ENCODE results near the gene AP1G1.

AP1G1 gene

GRCh38 chr16:71732587-71732986, 76.0 kb downstream of the AP1G1 start:
- no peak overlapping the region for H3K4me3 ChIP-seq (ENCODE audit: low read length)
- TF ChIP-seq CTCF (conservative IDR thresholded peaks at IDR 0.05; ENCODE audit: low read length) = no peak
- no peak for DNase-seq (ENCODE audit: low read depth)

GRCh38 chr16:71727551-71728324, 80.9 kb downstream of the AP1G1 start:
- DNase-seq (ENCODE audit: low read depth) = no peak
- no peak for TF ChIP-seq CTCF (conservative IDR thresholded peaks at IDR 0.05; ENCODE audit: low read length)
- no peak overlapping the region for H3K4me3 ChIP-seq (ENCODE audit: low read length)

- TF ChIP-seq CTCF (conservative IDR thresholded peaks at IDR 0.05; ENCODE audit: low read length) = no peak
- peak; percentile 37 for DNase-seq (ENCODE audit: low read depth)
Measured at GRCh38 chr16:71726476-71727315, 81.9 kb downstream of the AP1G1 start.

GRCh38 chr16:71724320-71724751, 84.3 kb downstream of the AP1G1 start, which contains the start of gene PHLPP2:
Gene PHLPP2, minus strand, starts transcription at chr16:71724701. Its CDS starts 9,906 bp downstream, at chr16:71714795.
- no peak for TF ChIP-seq CTCF (conservative IDR thresholded peaks at IDR 0.05; ENCODE audit: low read length)
- H3K4me3 ChIP-seq (ENCODE audit: low read length) = peak within 1 kb of the TSS; percentile 79
- DNase-seq (ENCODE audit: low read depth) = no peak

More at GRCh38 chr16:71726476-71727315, 81.9 kb downstream of the AP1G1 start:
- H3K4me3 ChIP-seq (ENCODE audit: low read length) = no peak overlapping the region

- peak overlapping the region; percentile 79 for H3K4me3 ChIP-seq (ENCODE audit: low read length)
- no peak for TF ChIP-seq CTCF (conservative IDR thresholded peaks at IDR 0.05; ENCODE audit: low read length)
- peak; percentile 52 for DNase-seq (ENCODE audit: low read depth)
Measured at GRCh38 chr16:71723537-71724319, 84.9 kb downstream of the AP1G1 start.

- peak; percentile 70 for DNase-seq (ENCODE audit: low read depth)
- peak overlapping the region; percentile 79 for H3K4me3 ChIP-seq (ENCODE audit: low read length)
- no peak; the same call in 1 of the 2 replicates for TF ChIP-seq CTCF (conservative IDR thresholded peaks at IDR 0.05; ENCODE audit: low read length)
Measured at GRCh38 chr16:71722801-71723536, 85.7 kb downstream of the AP1G1 start.

Data from AG10803 (cell line).